ENCODE measurements around the gene ATP11A.

DNA sequence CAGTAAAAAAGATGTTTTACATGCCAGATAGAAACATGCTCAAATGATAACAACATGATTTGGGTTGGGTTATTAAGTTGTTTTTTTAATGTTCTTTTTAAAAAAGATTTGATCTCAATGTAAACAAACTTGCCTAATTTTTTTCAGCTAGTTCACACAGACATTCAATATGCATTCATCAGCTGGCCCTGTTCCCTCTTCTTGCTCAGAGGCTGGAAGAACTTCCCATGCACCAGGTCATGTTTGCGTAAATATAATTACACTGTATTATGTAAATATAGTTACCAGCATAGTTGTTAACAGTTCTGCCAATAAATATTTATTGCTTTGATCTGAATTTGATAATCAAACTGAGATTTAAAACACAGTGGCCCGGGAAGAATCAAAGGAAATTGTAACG lies 70.6 kb downstream of the ATP11A start:
- TF ChIP-seq GATA1 (IDR thresholded peaks at IDR 0.05; ENCODE audit: low read depth, low read length) (no peak), POLR2A (IDR thresholded peaks at IDR 0.05; ENCODE audit: low read length) (no peak)

All from erythroblast (primary cell).